Stomach (tissue), 9 donors: ENCODE data around the gene NPR2. TPM values are rescaled to one million over a fixed set of nuclear protein-coding genes. Genes with fewer than 3 reads are reported as not detected.

Source experiments
- DNase-seq, 2 donors: peaks; one replicate each; pipeline versions ENCODE4 v3.0.0 to v3.0.0-alpha.2; 2013 to 2019
- H3K27ac ChIP-seq, 5 donors: fragments of 200-600 bp in 4 of 5; sonication (generic) in 4 of 5; one replicate each; pipeline ENCODE4 v1.5.1; 2013 to 2019; ENCODE audit warnings: mild to moderate bottlenecking in 1 of 5, moderate library complexity in 1 of 5
- H3K27me3 ChIP-seq, 3 donors: fragments of 200-600 bp; sonication (generic); one replicate each; pipeline ENCODE4 v1.5.1; 2017 to 2019; ENCODE audit warnings: mixed run types in 1 of 3
- H3K36me3 ChIP-seq, 4 donors: fragments of 200-600 bp; sonication (generic); 1 replicate in 3 of 4; 2 replicates in 1 of 4; pipeline ENCODE4 v1.5.1; 2016 to 2019
- H3K4me1 ChIP-seq, 4 donors: fragments of 200-600 bp; sonication (generic); one replicate each; pipeline ENCODE4 v1.5.1; 2016 to 2019
- H3K4me3 ChIP-seq, 4 donors: fragments of 200-600 bp; sonication (generic) in 3 of 4; one replicate each; pipeline ENCODE4 v1.5.1; 2016 to 2019; ENCODE audit warnings: mild to moderate bottlenecking in 1 of 4
- H3K9me3 ChIP-seq, 4 donors: fragments of 200-600 bp; sonication (generic); one replicate each; pipeline ENCODE4 v1.5.1; 2016 to 2019
- EP300 ChIP-seq: sonication (generic); formaldehyde crosslinking; IDR thresholded peaks from one replicate; pipeline ENCODE4 v1.6.1; 2017; ENCODE audit warnings: antibody characterized with exemption
- POLR2A ChIP-seq, 4 donors: fragments of 450-650 bp; IDR thresholded peaks; one replicate each; pipeline ENCODE4 v1.6.1; 2016; ENCODE audit warnings: antibody characterized with exemption in 4 of 4, control low read depth in 2 of 4, mild to moderate bottlenecking in 1 of 4, moderate library complexity in 1 of 4
- POLR2AphosphoS5 ChIP-seq, 3 donors: sonication (generic); formaldehyde crosslinking; IDR thresholded peaks; one replicate each; pipeline ENCODE4 v1.6.1; 2016; ENCODE audit warnings: antibody characterized with exemption in 3 of 3
- WGBS, 5 donors: extraction: QIAGEN DNeasy Blood & Tissue Kit in 3 of 5; methylation state at CpG; one replicate each; pipeline versions ENCODE4 v1.1.5 to v1.1.7; 2013 to 2018; 5-methylcytosine and 5-hydroxymethylcytosine counted together
- intact Hi-C: fragments of 100-400 bp; cut with DNase I; formaldehyde crosslinking; loops from one replicate; pipeline ENCODE4 v1.15.1; 2023; ENCODE audit warnings: low total_unique reads
- polyA plus RNA-seq, 3 donors: library from polyadenylated mRNA; stranded (reverse); fragments of 200-250 nt; gene quantifications; one replicate each; pipeline ENCODE4 v1.2.3, GENCODE V29; 2013
- total RNA-seq, 5 donors: library from RNA; depleted of rRNA; stranded (reverse); fragments of >200 nt; gene quantifications; one replicate each; pipeline versions ENCODE4 v1.1.0 to v1.2.3, GENCODE V29; 2014 to 2016
- TF ChIP-seq, protein P1 (sequence below), 7 experiments: fragments of 450-650 bp in 4 of 7; fragments of 200-600 bp in 3 of 7; sonication (generic) in 3 of 7; IDR thresholded peaks; one replicate each; pipeline ENCODE4 v1.5.1; 2016 to 2019; ENCODE audit warnings: antibody characterized with exemption in 7 of 7, control low read depth in 2 of 7, mild to moderate bottlenecking in 1 of 7
- donor health status: healthy with polysubstance abuse.
- donor health status: Bipolar disorder and iron deficiency.
- donor health status: healthy.

NPR2 gene
- total and polyA plus RNA-seq, 8 donors: 3.1 to 75.5 (median 9.7) TPM

DNA sequence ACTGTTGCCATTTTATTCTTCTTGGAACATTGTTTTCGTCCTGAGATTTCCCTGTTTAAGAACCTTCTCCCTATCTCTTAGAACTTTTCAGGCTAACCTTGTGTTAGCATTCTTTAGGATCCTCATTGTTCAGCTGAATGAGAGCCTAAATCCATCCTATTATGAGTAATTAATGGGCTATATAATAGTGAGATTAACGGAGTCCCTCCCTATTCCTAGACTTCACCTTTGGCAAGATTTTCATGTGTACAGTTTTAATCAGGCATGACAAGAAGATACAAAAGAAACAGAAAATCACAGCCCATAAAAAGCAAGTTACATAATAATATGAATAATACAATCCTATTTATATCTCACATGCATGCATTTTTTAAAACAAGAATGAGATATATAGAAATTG lies 28.2 kb upstream of the NPR2 start:
- Histone ChIP-seq H3K27ac (no peak overlapping the region), H3K36me3 (no peaks in the 10 kb centered on the region), H3K4me3 (no peak overlapping the region), H3K27me3 (no peaks in the 10 kb centered on the region), H3K4me1 (peaks cover 6 to 34% (median 20%) of the 10 kb centered on the region in 4 donors), H3K9me3 (no peaks in the 10 kb centered on the region)
- no peak for DNase-seq
- WGBS, 5 donors: 54 to 75% (median 61%) methylated on average over 2 of the region's 2 CpGs
- TF ChIP-seq EP300 (no peak), POLR2A (IDR thresholded peaks at IDR 0.05) (no peak), POLR2AphosphoS5 (IDR thresholded peaks at IDR 0.05) (no peak)
- TF ChIP-seq, protein P1, sequence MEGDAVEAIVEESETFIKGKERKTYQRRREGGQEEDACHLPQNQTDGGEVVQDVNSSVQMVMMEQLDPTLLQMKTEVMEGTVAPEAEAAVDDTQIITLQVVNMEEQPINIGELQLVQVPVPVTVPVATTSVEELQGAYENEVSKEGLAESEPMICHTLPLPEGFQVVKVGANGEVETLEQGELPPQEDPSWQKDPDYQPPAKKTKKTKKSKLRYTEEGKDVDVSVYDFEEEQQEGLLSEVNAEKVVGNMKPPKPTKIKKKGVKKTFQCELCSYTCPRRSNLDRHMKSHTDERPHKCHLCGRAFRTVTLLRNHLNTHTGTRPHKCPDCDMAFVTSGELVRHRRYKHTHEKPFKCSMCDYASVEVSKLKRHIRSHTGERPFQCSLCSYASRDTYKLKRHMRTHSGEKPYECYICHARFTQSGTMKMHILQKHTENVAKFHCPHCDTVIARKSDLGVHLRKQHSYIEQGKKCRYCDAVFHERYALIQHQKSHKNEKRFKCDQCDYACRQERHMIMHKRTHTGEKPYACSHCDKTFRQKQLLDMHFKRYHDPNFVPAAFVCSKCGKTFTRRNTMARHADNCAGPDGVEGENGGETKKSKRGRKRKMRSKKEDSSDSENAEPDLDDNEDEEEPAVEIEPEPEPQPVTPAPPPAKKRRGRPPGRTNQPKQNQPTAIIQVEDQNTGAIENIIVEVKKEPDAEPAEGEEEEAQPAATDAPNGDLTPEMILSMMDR (IDR thresholded peaks at IDR 0.05): no peak
- intact Hi-C loops: no loop called here

DNA sequence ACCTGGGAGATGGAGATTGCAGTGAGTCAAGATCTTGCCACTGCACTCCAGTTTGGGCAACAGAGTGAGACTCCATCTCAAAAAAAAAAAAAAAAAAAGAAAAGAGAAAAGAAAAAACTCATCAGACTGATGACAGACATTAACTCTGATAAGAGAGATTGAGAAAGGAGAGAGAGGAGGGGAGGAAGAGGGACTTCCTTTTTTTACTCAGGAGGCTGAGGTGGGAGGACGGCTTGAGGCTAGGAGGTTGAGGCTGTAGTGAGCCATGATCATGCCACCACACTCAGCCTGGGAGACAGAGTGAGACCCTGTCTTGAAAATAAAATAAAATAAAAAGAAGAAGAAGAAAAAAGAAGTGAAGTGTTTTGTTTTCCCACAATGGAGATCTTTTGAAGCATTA lies 27.6 kb upstream of the NPR2 start:
- Histone ChIP-seq H3K27ac (no peak overlapping the region), H3K4me3 (no peak overlapping the region), H3K36me3 (no peaks in the 10 kb centered on the region), H3K27me3 (no peaks in the 10 kb centered on the region), H3K9me3 (no peaks in the 10 kb centered on the region), H3K4me1 (peaks cover 0 to 28% (median 17%) of the 10 kb centered on the region in 4 donors)
- no peak for TF ChIP-seq EP300
- TF ChIP-seq, protein P1 (IDR thresholded peaks at IDR 0.05): no peak
- TF ChIP-seq POLR2A (IDR thresholded peaks at IDR 0.05): no peak
- no peak for TF ChIP-seq POLR2AphosphoS5 (IDR thresholded peaks at IDR 0.05)
- DNase-seq: no peak
- 82 to 100% (median 100%) methylated on average over 1 of the region's 1 CpG for WGBS, 5 donors
- intact Hi-C loops: no loop called here

DNA sequence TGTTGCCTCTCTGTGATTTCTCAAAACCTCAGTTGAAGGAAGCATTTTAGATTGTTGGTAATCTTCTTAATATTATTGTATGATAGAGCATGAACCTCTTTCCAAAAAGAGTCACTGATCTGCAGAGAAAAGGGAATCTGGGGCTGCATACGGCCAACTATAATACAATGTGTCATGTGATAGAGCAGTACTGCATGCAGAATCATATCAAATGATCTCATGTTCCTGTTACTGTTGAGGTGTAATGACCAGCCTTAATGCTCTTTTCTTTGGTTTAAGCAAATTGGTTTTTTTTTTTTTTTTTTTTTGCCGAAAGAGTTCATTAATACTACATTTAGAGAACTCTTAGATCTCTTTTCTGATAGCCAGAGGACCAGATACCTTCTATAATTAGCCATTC lies 24.4 kb upstream of the NPR2 start:
- Histone ChIP-seq H3K4me3 (no peak overlapping the region), H3K27me3 (no peaks in the 10 kb centered on the region), H3K36me3 (no peaks in the 10 kb centered on the region), H3K4me1 (peaks cover 10 to 37% (median 26%) of the 10 kb centered on the region in 4 donors), H3K27ac (no peak overlapping the region), H3K9me3 (no peaks in the 10 kb centered on the region)
- TF ChIP-seq, protein P1 (IDR thresholded peaks at IDR 0.05): no peak
- TF ChIP-seq POLR2A (IDR thresholded peaks at IDR 0.05) (no peak), POLR2AphosphoS5 (IDR thresholded peaks at IDR 0.05) (no peak), EP300 (no peak)
- intact Hi-C loops: no loop called here
- DNase-seq: no peak
- WGBS, 5 donors: 72 to 89% (median 82%) methylated on average over 2 of the region's 2 CpGs

DNA sequence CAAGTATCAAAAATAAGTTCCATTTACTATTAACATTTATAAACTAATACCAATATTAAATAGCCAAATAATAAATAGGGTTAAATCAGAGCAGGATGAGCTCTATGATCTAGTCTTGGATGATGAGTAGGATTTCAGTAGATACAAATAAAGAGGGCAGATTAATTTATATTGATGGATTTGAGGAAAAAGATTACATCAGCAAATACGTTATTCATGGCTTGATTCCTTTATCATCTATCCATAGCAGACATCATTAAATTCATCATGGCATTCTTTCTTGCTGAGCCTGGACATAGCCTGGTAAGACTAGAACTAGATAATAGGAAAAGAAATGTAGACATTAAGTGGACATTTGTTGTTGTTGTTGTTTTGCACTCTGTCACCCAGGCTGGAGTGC lies 23.9 kb upstream of the NPR2 start:
- WGBS, 5 donors: 83 to 94% (median 87%) methylated on average over 1 of the region's 1 CpG
- intact Hi-C loops: no loop called here
- Histone ChIP-seq H3K36me3 (no peaks in the 10 kb centered on the region), H3K27me3 (no peaks in the 10 kb centered on the region), H3K4me1 (peaks cover 10 to 37% (median 27%) of the 10 kb centered on the region in 4 donors), H3K9me3 (no peaks in the 10 kb centered on the region), H3K4me3 (no peak overlapping the region), H3K27ac (no peak overlapping the region)
- TF ChIP-seq EP300: no peak
- TF ChIP-seq POLR2A (IDR thresholded peaks at IDR 0.05): no peak
- TF ChIP-seq, protein P1 (IDR thresholded peaks at IDR 0.05): no peak
- no peak for TF ChIP-seq POLR2AphosphoS5 (IDR thresholded peaks at IDR 0.05)
- no peak for DNase-seq
